DMS79 (cell line): ENCODE results near the gene SEC63.
"Not testable (repeated sequence)": the region's sequence is repeated elsewhere in the genome, so short reads cannot be mapped to it uniquely, and the experiment has no call there.

Experiments
- DNase-seq: peaks from one replicate; lab custom pipeline; 2025; lab: John Stamatoyannopoulos, UW

The SEC63 gene

DNA sequence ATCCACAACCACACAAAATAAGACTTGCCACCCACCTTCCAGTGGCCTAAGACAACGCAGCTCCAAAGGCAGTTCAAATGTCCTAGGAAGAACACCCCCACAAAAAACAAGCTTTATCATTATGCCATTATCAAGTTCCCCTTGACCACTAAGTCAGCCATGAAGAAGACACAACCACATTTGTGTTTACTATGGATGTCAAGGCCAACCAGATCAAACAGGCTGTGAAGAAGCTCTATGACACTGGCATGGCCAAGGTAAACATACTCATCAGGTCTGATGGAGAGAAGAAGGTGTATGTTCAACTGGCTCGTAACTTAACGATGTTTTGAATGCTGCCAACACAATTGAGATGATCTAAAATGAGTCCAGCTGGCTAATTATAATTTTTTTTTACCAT lies 26.1 kb downstream of the SEC63 start:
- no peak for DNase-seq

DNA sequence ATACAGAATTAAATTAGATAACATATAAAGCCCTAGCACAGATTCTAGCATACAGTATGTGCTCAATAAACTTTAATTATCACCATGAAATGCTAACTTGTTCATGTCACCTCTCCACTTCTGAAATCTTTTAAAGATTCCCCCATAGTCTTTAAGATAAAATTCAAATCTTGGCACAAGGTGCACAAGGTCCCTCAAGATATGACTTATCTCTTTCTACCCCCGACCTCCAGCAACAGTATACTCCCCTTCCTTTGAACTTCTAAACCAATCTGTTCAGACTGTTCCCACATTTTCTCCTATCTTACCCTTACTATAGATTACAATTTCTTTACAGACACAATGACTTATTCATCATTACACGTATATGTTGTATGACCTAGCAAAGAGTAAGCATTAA lies 29.0 kb downstream of the SEC63 start:
- no peak for DNase-seq

DNA sequence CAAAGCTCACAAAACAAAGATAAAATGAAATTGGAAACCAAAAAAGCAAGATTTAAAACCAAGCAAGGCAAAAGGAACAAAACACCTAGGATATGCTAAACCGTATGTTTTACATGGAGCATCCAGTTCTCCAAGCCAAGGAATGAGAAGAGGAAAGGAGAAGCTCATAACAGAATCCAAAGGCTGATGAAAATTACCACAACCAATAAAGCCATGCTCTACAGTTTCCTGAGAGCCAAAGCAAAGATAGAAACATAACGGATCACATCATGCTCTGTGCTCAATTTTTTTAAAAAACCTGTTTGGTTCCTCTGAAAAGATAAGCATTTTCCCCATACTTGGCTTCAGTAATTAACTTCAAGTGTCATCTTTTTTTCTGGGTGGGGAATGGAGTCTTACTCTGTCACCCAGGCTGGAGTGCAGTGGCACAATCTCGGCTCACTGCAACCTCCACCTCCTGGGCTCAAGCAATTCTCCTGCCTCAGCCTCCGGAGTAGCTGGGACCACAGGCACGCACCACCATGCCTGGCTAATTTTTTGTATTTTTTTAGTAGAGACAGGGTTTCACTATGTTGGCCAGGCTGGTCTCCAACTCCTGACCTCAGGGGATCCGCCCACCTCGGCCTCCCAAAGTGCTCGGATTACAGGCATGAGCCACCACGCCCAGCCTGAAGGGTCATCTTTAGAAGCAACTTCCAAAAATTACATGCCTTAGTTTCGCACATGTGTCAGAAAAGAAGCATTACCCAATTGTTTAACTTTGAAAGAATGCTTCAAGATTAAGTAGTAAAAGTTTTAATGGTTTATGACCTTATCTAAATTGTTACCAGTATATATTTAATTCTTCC lies 31.1 kb downstream of the SEC63 start:
- DNase-seq, result not testable (repeated sequence)

DNA sequence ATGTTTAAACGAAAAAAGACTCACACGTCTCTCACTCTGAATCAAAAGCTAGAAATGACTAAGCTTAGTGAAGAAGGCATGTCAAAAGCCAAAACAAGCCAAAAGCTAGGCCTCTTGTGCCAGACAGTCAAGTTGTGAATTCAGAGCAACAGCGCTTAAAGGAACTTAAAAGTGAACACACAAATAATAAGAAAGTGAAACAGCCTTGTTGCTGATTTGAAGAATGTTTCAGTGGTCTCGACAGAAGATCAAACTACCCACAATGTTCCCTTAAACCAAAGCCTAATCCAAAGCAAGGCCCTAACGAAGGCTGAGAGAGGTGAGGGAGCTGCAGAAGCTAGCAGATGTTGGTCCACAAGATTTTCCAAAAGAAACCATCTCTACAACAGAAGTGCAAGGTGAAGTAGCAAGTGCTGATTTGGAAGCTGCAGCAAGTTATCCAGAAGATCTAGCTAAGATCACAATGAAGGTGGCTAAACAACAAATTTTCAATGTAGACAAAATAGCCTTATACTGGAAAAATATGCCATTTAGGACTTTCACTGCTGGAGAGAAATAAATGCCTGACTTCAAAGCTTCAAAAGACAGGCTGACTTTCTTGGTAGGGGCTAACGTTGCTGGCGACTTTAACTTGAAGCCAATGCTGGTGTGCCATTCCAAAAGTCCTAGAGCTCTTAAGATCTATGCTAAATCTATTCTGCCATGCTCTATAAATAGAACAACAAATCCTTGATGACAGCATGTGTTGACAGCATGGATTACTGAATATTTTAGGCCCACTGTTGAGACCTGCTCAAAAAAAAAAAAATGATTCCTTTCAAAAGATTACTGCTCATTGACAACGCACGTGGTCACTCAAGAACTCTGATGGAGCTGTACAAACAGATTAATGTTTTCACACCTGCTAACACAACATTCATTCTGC lies 40.3 kb downstream of the SEC63 start:
- no peak for DNase-seq

DNA sequence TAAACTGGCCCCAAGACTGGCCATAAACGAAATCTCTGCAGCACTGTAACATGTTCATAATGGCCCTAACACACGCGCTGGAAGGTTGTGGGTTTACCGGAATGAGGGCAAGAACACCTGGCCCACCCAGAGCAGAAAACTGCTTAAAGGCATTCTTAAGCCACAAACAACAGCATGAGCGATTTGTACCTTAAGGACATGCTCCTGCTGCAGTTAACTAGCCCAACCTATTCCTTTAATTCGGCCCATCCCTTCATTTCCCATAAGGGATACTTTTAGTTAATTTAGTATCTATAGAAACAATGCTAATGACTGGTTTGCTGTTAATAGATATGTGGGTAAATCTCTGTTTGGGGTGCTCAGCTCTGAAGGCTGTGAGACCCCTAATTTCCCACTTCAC lies 41.0 kb downstream of the SEC63 start:
- not testable (repeated sequence) for DNase-seq

DNA sequence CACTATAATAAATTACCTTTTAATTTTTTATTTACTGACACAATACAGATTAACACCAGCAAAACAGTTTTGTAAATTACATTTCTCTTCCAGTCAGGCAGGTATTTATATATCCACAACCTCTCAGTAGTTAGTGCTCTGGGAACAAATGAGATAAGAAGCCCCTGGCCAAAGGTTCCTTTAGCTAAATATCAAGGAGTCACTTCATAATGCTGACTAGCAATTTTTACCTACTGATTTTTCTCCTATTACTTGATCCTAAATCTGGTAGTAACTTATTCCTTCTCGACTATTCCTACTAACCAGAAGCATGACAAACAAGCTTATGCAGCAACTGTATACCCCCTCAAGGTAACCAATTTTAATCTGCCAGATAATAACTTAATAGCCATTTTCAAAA lies 46.3 kb downstream of the SEC63 start:
- no peak for DNase-seq

DNA sequence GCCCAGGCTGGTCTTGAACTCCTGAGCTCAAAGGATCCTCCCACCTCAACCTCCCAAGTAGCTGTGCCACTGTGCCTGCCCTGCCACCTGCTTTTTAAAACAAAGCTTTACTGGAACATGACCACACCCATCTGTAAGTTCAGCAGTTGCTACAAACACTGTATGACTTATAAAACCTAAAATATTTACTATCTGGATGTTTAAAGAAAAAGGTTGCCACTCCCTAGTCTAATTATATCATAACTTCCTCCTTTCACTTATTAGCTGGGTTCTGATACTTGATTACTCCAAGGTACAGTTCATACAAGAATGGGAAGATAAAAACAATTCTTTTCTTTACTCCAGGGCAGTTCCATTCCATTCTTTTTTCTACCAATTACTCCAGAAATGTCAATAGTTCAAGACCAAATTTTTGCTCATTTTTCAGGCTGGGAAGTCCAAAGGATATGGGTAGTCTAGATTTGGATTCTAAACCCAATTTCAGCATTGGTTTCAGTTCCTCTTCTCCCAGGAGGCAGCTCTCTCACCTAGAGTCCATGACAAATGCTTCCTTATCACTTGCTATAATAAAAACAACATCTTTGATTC lies 63.1 kb downstream of the SEC63 start:
- no peak for DNase-seq

DNA sequence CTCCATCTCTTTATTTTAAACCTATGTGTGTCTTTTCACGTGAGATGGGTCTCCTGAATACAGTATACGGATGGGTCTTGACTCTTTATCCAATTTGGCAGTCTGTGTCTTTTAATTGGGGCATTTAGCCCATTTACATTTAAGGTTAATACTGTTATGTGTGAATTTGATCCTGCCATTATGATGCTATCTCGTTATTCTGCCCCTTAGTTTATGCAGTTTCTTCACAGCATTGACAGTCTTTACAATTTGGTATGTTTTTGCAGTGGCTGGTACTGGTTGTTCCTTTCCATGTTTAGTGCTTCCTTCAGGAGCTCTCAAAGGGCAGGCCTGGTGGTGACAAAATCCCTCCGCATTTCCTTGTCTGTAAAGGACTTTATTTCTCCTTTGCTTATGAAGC lies 67.6 kb downstream of the SEC63 start:
- DNase-seq, result not testable (repeated sequence)

DNA sequence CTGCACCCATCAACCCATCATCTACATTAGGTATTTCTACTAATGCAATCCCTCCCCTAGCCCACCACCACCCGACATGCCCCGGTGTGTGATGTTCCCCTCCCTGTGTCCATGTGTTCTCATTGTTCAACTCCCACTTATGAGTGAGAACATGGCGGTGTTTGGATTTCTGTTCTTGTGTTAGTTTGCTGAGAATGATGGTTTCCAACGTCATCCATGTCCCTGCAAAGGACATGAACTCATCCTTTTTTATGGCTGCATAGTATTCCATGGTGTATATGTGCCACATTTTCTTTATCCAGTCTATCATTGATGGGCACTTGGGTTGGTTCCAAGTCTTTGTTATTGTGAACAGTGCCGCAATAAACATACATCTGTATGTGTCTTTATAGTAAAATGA lies 72.1 kb downstream of the SEC63 start:
- DNase-seq, result not testable (repeated sequence)

DNA sequence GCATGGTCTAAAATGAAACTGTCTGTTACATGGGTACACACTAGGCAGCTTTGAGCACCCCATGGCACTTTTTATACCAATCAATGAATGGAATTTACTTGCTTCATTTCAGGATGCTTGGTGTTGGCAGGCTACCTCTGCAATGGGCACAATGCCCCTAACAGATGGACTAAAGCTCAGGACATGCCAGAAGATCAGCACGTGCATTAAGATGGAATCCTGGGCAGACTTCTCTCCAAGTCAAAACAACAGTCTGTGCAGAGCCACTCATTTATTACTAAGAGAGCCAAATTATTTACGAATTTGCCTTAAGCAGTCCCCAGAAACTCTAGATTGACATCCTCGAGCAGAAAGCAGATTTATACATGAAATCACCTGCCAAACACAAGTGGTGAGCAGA lies 78.1 kb downstream of the SEC63 start:
- DNase-seq, result no peak

DNA sequence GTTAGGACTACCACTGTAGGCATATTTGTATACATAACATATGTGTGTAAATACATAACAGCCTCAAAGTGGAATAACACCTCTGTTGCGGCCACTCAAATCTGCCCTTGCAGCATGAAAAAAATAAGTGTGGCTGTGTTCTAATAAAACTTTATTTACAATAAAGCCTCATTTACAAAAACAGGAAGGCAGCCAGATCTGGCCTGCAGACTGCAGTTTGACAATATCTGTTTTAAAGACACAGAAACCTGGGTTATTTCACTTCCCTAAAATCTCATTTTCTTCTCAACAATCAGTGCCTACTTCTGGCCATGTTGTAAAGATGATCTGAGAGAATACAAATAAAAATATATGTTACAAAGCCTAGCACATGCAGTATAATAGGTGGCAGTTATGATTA lies 80.0 kb downstream of the SEC63 start:
- DNase-seq, result no peak

DNA sequence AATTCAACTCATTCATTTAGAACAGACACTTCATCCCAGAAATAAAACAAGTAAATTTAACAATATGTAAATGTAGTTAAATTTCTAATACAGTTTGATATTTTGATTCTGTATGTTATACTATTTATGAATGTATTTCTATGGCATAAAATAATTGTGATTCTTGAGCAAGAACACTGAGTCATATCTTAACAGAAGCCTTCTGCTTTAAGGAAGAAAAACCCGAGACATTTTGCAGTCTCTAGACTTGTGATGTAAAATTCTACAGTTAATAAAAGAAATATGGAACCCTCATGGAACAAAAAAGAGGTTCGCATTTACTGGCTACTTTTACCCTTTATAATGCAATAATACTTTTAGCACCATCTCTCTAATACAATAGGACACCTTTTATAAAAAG lies 86.0 kb downstream of the SEC63 start:
- no peak for DNase-seq

DNA sequence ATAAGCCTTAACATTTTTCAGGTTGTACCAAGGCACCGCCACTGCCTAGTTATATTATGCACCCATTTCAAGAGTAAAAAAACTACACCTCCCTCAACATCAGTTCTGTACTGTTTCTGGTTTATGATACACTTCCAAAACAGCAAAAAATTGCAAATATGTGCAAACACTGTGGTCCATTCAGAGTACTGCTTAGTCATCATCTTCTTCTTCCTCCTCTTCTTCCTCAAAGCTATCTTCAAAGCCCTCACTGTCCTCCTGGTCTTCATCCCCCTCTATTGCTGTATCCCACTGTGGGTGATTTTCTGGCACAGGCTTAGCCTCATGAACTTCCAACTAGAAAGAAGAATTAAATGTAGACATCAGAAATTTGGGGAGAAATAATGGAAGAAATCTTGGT lies 86.5 kb downstream of the SEC63 start:
- DNase-seq, result not testable (repeated sequence)

DNA sequence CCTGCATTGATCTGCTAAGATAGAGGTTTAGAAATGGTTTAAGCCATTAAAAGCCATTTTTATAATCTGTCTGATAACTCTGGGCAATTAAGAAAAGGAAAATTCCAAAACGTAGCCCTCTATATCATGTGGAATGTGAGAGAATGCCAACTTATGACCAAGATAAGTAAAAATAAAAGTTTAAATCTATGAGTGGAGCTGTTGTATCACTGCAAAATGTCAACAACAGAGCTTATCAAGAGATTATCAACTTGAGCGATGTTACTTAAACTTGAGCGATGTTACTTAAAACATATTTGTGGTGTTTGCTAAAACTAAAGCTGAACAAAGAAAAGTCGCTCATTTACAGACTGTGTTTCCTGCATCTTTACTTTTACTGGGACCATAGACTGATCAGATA lies 87.0 kb downstream of the SEC63 start:
- no peak for DNase-seq

DNA sequence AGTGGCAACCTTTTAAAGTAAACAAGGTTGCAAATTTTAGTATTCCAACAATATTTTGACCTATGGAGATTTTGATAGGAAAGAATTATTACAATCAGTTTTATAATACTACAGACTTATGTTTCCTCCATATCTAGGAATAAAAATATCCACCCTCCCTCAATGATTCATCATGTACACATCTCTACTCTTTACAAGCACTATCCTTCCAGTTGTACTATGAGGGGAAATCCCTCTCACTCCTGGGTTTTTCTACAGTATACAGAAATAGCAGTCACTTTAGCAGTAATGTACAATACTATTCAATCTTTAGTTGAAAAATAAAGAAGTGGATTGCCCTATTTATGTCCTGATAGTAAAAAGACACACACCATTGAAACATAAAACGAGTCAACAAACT lies 87.6 kb downstream of the SEC63 start:
- no peak for DNase-seq

DNA sequence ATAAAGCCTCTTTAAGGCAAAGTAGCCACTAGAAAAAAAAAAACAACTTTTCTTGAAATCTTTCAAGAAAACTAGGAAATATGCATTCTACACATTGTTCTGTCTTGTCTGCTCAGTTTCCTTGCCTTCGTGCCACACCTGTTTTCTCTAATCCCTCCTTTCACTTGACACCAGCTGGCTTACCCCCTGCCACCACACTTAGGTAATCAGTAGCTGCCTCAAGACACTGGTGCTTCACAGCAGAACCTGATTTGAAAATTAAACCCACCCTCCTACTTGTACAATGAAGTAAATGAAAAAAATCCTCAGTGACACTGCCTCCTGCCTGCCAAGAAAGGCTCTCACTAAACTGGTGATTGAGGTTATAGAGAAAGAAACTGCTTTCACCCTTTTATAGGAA lies 88.1 kb downstream of the SEC63 start:
- no peak for DNase-seq

DNA sequence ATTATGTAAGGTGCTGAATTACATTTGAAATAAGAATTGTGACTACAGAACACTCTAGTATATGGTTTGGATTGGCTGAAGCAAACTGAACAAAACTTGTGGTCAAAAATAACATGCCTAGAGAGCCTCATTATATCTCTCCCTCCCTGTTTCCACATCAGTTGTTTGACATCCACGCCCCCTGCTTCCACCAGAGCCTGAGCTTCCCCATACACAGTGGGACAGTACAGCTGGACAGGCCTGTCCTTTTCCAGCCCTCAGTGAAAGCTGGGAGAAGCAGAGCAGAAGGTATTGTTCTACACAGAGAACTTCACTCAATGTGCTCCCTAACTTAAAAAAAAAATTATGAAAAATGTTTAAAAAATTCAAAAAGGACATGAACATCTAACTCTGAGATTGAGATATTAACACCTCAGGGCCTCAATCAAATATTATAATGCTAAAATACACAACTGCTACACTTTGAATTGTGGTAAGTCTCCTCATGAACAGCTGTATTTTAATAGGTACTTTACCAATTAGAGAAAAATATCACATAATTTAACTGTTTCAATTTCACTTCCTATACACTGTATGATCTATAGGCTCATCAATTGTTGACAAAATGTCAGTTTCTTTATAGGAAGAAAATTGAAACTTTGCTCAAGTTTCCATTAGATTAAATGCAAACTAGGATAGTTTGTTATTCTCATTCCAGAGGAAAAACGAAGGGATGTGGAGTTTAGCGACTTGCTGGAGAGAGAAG lies 89.0 kb downstream of the SEC63 start:
- DNase-seq, result no peak

DNA sequence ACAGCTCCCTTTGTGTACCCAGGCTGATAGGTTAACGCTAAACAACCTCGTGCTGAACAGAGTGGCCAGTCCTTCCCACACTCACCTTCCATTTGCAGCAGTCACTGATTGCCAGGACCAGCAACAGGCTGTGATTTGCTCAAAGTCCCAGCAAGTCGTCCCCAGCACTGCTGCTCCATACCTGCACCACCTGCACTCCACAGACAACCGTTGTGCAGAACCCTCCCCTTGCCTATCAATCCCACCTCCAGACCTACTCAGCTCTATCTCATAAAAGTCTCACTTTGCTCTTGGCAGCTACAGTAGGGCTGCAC lies 90.7 kb downstream of the SEC63 start:
- no peak for DNase-seq

DNA sequence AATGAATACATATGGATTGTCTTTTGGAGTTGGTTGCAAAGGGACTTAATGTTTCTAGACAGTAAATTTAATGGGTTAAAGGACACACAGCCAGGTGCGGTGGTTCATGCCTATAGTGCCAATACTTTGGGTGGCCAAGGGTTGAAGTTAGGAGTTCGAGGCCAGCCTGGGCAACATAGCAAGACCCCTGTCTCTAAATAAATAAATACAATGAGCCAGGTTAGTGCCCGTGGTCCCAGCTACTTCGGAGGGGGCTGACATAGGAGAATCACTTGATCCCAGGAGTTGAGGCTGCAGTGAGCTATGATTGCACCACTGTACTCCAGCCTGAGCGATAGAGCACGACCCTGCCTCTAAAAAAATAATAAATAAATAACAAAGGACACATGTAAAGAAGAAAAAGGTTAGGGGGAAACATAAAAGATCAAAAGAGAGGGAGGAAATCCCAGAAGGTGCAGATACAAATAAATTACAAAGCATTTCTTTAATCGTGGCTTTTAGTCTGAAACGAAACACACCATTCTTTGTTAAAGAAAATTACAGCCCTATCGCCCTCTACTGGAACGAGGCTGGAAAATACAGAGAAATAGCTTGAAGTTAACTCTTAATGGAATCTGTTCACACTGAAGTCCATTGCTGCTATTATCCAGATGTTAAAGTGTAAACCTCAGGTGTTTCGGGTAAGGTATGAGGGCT lies 91.3 kb downstream of the SEC63 start:
- DNase-seq, result no peak

DNA sequence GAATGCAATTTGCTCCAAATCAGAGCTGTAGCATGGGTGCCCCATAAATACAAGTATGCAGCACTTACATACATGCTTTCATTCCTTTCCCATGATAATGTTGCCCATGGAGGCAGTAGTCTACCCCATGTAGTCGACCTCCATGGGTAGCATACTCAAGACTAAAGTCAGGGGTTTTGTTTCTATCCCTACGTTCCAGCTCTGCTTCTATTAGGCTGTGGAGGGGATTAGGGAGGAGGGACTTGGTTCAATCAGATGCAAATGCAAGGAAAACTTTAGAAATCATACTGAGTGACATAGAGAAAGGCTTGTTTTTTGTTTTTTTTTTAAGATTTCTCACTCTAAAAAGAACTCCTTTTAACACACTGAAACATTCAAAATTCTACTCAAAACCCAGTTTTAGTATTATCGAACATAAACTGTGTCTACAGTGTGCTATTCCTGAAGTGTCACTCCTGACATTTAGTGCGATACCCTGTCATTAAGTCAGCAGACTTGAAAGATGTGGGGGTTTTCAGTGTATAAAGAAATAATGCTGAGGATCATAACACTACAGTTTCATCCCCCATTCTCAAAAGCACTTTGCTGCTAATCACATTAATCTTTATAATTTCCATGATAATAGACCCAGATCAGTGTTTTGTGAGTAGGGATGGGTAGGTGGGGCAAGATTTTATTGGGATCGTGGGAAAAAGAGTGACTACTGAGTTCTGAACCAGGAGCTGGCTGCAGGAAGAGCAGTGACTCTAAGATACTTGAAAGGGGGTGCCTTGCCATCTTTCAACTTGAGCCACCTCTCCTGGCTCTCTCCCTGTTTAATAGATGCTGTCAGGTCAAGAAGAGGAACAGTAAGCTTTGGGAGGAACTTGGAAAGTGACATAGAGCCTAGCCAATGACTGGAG lies 93.5 kb downstream of the SEC63 start:
- no peak for DNase-seq

DNA sequence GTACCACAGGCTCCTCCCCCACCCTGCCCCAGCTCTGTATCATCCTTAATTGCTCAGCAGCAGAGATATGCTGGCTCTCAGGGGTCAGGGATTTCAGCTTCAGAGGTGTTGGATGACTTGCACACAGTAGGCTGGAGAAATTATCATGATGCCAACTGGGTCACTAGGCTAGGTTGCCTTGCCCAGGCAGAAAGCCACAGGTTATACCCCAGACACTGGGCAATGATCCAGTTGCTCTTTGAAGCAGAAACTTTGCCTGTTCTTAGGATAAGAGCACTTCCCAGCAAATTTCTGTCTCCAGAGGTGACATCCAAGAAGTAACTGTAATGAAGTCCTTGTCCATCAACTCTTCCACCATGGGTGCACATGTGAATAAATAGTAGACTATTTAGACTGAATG lies 95.6 kb downstream of the SEC63 start:
- DNase-seq, result peak; percentile 32
